ENCODE results near the gene GPR17.

Gene GPR17

DNA sequence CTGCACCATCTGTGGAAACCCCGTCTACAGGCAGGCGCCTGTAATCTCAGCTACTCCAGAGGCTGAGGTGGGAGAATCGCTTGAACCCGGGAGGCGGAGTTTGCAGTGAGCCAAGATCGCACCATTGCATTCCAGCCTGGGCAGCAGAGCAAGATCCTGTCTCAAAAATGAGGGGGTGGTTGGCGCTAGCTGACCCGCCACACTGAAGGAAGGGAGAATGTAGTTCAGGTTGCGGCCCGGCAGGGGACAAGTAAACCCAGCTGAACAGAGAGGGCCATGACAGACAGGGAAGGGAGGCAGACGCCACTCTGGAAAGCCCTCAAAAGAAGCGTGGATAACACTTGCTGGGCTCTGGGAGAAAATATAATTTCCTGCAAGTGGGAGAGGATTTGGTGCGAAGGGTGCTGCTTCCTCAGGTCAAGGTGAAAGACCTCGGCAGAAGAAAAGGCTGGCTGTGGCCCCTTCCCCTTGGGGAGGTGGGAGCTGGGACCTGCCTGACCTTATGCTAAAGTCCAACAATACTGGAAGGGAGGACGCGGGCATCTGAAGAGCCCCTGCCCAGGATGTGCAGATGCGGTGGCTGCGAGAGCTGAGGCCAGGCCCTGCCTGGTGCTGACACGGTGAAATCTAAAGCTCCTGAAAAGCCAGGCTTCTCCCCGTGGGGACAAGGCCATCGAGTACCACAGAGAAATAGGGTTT is 51.7 kb downstream of the GPR17 start:
- POLR2A ChIA-PET (ENCODE audit: low non-redundant PET), result no interaction called here
- no peak for DNase-seq (ENCODE audit: low spot score)
- no peak overlapping the region for H3K27ac ChIP-seq
- TF ChIP-seq, protein P1, sequence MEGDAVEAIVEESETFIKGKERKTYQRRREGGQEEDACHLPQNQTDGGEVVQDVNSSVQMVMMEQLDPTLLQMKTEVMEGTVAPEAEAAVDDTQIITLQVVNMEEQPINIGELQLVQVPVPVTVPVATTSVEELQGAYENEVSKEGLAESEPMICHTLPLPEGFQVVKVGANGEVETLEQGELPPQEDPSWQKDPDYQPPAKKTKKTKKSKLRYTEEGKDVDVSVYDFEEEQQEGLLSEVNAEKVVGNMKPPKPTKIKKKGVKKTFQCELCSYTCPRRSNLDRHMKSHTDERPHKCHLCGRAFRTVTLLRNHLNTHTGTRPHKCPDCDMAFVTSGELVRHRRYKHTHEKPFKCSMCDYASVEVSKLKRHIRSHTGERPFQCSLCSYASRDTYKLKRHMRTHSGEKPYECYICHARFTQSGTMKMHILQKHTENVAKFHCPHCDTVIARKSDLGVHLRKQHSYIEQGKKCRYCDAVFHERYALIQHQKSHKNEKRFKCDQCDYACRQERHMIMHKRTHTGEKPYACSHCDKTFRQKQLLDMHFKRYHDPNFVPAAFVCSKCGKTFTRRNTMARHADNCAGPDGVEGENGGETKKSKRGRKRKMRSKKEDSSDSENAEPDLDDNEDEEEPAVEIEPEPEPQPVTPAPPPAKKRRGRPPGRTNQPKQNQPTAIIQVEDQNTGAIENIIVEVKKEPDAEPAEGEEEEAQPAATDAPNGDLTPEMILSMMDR (conservative IDR thresholded peaks at IDR 0.05; ENCODE audit: low read depth), result no peak
- CTCF ChIA-PET, result no interaction called here

DNA sequence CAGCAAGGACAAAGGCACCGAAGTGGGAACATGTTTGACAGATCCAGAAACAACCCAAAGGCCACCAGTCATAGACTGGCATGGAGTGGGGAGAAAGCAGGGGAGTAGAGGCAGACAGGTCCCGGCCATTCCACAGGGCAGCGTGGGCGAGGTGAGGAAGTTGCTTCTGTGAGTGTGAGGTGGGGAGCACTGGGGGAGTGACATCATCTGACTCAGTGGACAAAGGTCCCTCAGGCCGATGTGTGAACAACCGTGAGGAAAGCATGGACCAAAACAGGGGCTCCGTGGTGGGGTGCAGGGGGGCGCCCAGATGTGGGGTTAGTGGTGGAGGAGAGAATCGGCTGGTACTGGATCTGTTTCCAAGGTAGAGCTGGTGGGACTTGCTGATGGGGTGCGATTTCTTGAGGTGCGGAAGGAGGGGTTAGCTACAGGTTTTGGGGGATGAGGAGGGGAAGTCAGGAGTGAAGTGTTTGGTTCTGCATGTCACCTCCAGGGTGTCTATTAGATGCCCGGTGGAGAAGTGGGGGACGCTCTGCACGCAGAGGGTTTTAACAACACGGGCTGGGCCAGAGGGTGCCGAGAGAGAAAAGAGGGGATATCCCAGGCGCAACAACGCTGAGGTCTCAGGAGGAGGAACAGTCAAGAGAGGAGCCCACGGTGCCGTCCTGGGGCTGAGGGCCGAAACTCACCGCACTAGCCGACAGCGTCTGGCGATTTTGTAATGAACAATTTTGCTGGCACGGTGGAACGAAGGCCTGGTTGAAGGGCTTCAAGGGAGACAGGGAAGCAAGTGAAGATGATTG is 52.8 kb downstream of the GPR17 start:
- no peak overlapping the region for H3K27ac ChIP-seq
- TF ChIP-seq, protein P1 (conservative IDR thresholded peaks at IDR 0.05; ENCODE audit: low read depth), result no peak
- ChIA-PET CTCF (no interaction called here), POLR2A (ENCODE audit: low non-redundant PET) (no interaction called here)
- no peak for DNase-seq (ENCODE audit: low spot score)

DNA sequence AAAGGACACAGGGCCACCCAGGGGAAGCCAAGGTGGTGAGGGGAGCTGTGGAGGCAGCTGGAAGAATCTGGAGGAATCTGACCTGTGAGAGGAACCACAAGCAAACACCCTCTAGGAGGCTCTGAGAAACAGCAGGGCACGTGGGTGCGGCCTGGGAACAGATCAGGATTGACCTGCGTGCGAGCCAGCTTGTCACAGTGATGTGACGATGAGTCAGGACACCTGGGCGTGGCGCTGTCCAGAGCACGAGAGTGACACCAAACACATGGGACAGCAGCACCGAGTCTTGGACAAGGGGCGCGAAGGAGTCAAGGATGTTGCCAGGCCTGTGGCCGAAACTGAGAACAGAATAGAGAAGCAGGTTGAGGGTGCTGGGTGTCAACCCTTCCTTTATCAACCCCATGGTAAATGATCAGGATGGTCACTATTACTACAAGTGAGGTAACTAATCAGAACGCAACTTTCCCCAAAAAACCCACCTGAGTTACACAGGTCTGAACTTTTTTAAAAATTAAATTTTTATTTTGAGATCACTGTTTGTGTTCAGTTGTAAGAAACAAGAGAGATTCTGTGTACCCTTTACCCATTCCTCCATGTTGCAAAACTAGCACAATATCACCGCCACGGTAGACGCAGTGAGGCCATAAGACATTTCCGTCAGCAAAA is 54.7 kb downstream of the GPR17 start:
- CTCF ChIA-PET, result interaction anchor here (0.9 kb wide), 1 partner anchor 12 kb away, joined by 4 read pairs; no protein-coding TSS in a partner anchor
- H3K27ac ChIP-seq, result peak overlapping the region; percentile 94
- peak; percentile 28 for DNase-seq (ENCODE audit: low spot score)
- TF ChIP-seq, protein P1 (conservative IDR thresholded peaks at IDR 0.05; ENCODE audit: low read depth), result no peak
- POLR2A ChIA-PET (ENCODE audit: low non-redundant PET), result no interaction called here

DNA sequence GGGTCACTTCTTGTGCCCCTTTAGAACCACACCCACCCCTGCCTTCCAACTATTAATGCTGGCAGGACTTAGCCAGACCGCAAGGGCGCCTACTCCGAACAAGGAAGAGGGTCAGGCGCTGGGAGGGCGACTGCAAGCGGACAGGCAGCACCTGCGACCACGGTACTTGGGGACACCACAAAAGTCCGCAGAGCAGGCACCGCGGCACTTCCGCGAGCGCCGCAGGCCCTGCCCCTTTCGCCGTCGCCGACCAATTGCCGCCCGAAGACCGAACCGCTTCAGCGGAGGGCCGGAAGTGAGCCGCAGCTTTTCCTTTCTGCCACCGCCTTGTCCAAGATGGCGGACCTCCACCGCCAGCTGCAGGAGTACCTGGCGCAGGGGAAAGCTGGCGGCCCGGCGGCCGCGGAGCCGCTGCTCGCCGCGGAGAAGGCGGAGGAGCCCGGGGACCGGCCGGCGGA is 55.3 kb downstream of the GPR17 start, which contains the start of gene SFT2D3:
Gene SFT2D3, plus strand, starts transcription at position 305 of the 458 bp plus-strand sequence. Its CDS starts 32 bp downstream, at position 337.
- TF ChIP-seq, protein P1 (conservative IDR thresholded peaks at IDR 0.05; ENCODE audit: low read depth), result no peak
- DNase-seq (ENCODE audit: low spot score), result peak; percentile 89
- H3K27ac ChIP-seq, result peak within 1 kb of the TSS; percentile 94
- ChIA-PET CTCF (interaction anchor here (0.9 kb wide), 1 partner anchor 11 kb away, joined by 4 read pairs; no protein-coding TSS in a partner anchor), POLR2A (ENCODE audit: low non-redundant PET) (no interaction called here)

DNA sequence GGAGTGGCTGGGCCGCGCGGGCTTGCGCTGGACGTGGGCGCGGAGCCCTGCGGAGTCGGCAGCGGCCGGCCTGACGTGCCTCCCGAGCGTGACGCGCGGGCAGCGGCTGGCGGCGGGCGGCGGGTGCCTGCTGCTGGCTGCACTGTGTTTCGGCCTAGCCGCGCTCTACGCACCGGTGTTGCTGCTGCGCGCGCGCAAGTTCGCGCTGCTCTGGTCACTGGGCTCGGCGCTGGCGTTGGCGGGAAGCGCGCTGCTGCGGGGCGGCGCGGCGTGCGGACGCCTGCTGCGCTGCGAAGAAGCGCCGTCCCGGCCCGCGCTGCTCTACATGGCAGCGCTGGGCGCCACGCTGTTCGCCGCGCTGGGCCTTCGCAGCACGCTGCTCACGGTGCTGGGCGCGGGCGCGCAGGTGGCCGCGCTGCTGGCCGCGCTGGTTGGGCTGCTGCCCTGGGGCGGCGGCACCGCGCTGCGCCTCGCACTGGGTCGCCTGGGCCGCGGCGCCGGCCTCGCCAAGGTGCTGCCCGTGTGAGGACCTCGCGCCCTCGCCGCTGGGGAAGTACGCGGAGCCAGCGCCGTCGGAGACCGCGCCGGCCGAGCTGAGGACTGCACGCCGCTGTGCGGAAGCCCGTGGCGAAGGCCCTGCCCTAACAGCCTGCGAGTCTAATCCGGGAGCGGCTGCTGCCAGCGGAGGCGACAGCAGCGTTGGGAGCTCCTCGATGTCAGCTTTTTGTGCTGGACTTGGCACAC is 55.9 kb downstream of the GPR17 start:
- POLR2A ChIA-PET (ENCODE audit: low non-redundant PET), result no interaction called here
- DNase-seq (ENCODE audit: low spot score), result peak; percentile 71
- CTCF ChIA-PET, result interaction anchor here (0.6 to 0.9 kb wide), 3 partner anchors 11 to 83 kb away, joined by 3 to 4 read pairs (median 4); no protein-coding TSS in a partner anchor
- TF ChIP-seq, protein P1 (conservative IDR thresholded peaks at IDR 0.05; ENCODE audit: low read depth), result no peak; the same call in 1 of the 2 replicates
- peak overlapping the region; percentile 94 for H3K27ac ChIP-seq
